A549 (cell line): ENCODE data around the gene VIPR2. TPM values are rescaled to one million over a fixed set of nuclear protein-coding genes. Genes with fewer than 3 reads are reported as not detected.

Experiments used
- ATAC-seq, 2 experiments: fragments of 200-7000 bp in 1 of 2; fragments of >200 bp in 1 of 2; cut with Nextera tagmentation in 1 of 2; cut with Tn5 transposase in 1 of 2; 3 replicates each; pipeline versions ENCODE4 v1.8.0 to v1.9.1; 2018 to 2020; ENCODE audit warnings: mild to moderate bottlenecking in 1 of 2, moderate library complexity in 1 of 2
- CTCF ChIA-PET: fragments of 300-600 bp; sonication (Branson Sonifier 250); formaldehyde crosslinking; extraction: SDS; loops from one replicate; lab custom pipeline; 2021; ENCODE audit warnings: antibody characterized with exemption, inconsistent platforms; lab: Yijun Ruan, JAX
- POLR2A ChIA-PET: fragments of 350-600 bp; formaldehyde crosslinking; extraction: SDS; loops from one replicate; lab custom pipeline; 2021; ENCODE audit warnings: antibody characterized with exemption, inconsistent platforms; lab: Yijun Ruan, JAX
- DNase-seq, 2 experiments: peaks; one replicate each; pipeline versions ENCODE4 v3.0.0 to v3.0.0-alpha.2; 2011 to 2016; ENCODE audit warnings: low read depth in 1 of 2, low spot score in 1 of 2
- FAIRE-seq: peaks from 2 replicates; lab custom pipeline; 2011; peaks lifted over from hg19 to GRCh38; lab: Jason Lieb, UNC
- H3K27ac ChIP-seq, 2 experiments: fragments of >200 bp; sonication (Bioruptor Twin); formaldehyde crosslinking; 3 replicates each; pipeline ENCODE4 v1.5.1; 2016 to 2017
- H3K4me1 ChIP-seq: fragments of >200 bp; sonication (Bioruptor Twin); formaldehyde crosslinking; 3 replicates; pipeline ENCODE4 v1.6.1; 2016
- H3K4me2 ChIP-seq: fragments of >200 bp; sonication (Bioruptor Twin); formaldehyde crosslinking; 3 replicates; pipeline ENCODE4 v1.6.1; 2016
- H3K4me3 ChIP-seq: fragments of >200 bp; sonication (Bioruptor Twin); formaldehyde crosslinking; 3 replicates; pipeline ENCODE4 v1.5.1; 2016
- H3K9me3 ChIP-seq: fragments of >200 bp; sonication (Bioruptor Twin); formaldehyde crosslinking; 3 replicates; pipeline ENCODE4 v1.6.1; 2016
- CBX2 ChIP-seq: fragments of 200-600 bp; sonication (generic); IDR thresholded peaks from 2 replicates; pipeline ENCODE4 v1.6.1; 2016; ENCODE audit warnings: low read depth, mild to moderate bottlenecking, borderline replicate concordance
- CBX8 ChIP-seq: fragments of 200-600 bp; sonication (generic); IDR thresholded peaks from 2 replicates; pipeline ENCODE4 v1.6.1; 2016
- CHD2 ChIP-seq: fragments of 150-350 bp; IDR thresholded peaks from 2 replicates; pipeline ENCODE4 v1.6.1; 2014; ENCODE audit warnings: low read length; ENCODE audit not compliant: partially characterized antibody
- EP300 ChIP-seq, 2 experiments: fragments of >200 bp; sonication (Bioruptor Twin); formaldehyde crosslinking; IDR thresholded peaks; 2 replicates in 1 of 2; 3 replicates in 1 of 2; pipeline ENCODE4 v1.6.1; 2016 to 2017
- ESRRA ChIP-seq: fragments of 150-350 bp; IDR thresholded peaks from 2 replicates; pipeline ENCODE4 v1.6.1; 2014; ENCODE audit warnings: mild to moderate bottlenecking, low read length, borderline replicate concordance
- FOSB ChIP-seq: fragments of 250-450 bp; sonication (Bioruptor Pico); IDR thresholded peaks from 2 replicates; pipeline ENCODE4 v1.5.0; 2020; ENCODE audit warnings: mild to moderate bottlenecking, moderate library complexity
- GATA3 ChIP-seq: IDR thresholded peaks from 2 replicates; pipeline ENCODE4 v1.6.1; 2012; ENCODE audit warnings: borderline replicate concordance
- HEYL ChIP-seq: fragments of 250-450 bp; sonication (Bioruptor Pico); IDR thresholded peaks from 2 replicates; pipeline ENCODE4 v1.8.0; 2021; ENCODE audit warnings: mild to moderate bottlenecking, moderate library complexity
- HOXB5 ChIP-seq: fragments of 250-450 bp; sonication (Bioruptor Pico); IDR thresholded peaks from 2 replicates; pipeline ENCODE4 v1.5.0; 2020; ENCODE audit warnings: mild to moderate bottlenecking, moderate library complexity
- JUN ChIP-seq, 2 experiments: fragments of >200 bp; sonication (Bioruptor Twin); formaldehyde crosslinking; IDR thresholded peaks; 2 replicates in 1 of 2; 3 replicates in 1 of 2; pipeline ENCODE4 v1.6.1; 2016 to 2017
- JUNB ChIP-seq: fragments of >200 bp; sonication (Bioruptor Twin); formaldehyde crosslinking; IDR thresholded peaks from 2 replicates; pipeline ENCODE4 v1.6.1; 2016
- MAFK ChIP-seq: fragments of 450-650 bp; IDR thresholded peaks from 2 replicates; pipeline ENCODE4 v1.6.1; 2014; ENCODE audit not compliant: partially characterized antibody
- MAZ ChIP-seq: fragments of 150-350 bp; IDR thresholded peaks from 2 replicates; pipeline ENCODE4 v1.6.1; 2014; ENCODE audit warnings: antibody characterized with exemption, low read depth, low read length, borderline replicate concordance
- MYC ChIP-seq: IDR thresholded peaks from 2 replicates; pipeline ENCODE4 v1.6.1; 2012; ENCODE audit warnings: mild to moderate bottlenecking, inconsistent platforms, low read length, improper control_type of control experiment, borderline replicate concordance
- NR3C1 ChIP-seq: fragments of >200 bp; sonication (Bioruptor Twin); formaldehyde crosslinking; IDR thresholded peaks from 3 replicates; pipeline ENCODE4 v1.6.1; 2017
- PHF8 ChIP-seq: fragments of 200-600 bp; sonication (generic); IDR thresholded peaks from 2 replicates; pipeline ENCODE4 v1.6.1; 2016; ENCODE audit warnings: low read depth, mild to moderate bottlenecking, antibody characterized with exemption, moderate library complexity, borderline replicate concordance
- POLR2A ChIP-seq: IDR thresholded peaks from 2 replicates; pipeline ENCODE4 v1.6.1; 2012; ENCODE audit warnings: mild to moderate bottlenecking, low read length
- POLR2AphosphoS2 ChIP-seq: conservative IDR thresholded peaks from 2 replicates; pipeline ENCODE4 v1.6.1; 2012; ENCODE audit warnings: low read length, improper control_type of control experiment, inconsistent platforms
- RAD21 ChIP-seq, 2 experiments: fragments of >200 bp in 1 of 2; sonication (Bioruptor Twin) in 1 of 2; formaldehyde crosslinking in 1 of 2; IDR thresholded peaks in 1 of 2; conservative IDR thresholded peaks in 1 of 2; 2 replicates in 1 of 2; 3 replicates in 1 of 2; pipeline ENCODE4 v1.6.1; 2012 to 2018; ENCODE audit warnings: inconsistent platforms in 1 of 2
- RARB ChIP-seq: fragments of 250-450 bp; sonication (Bioruptor Pico); IDR thresholded peaks from 2 replicates; pipeline ENCODE4 v1.8.0; 2021; ENCODE audit warnings: mild to moderate bottlenecking, moderate library complexity
- RFX5 ChIP-seq: fragments of 450-650 bp; IDR thresholded peaks from 2 replicates; pipeline ENCODE4 v1.7.1; 2014; ENCODE audit warnings: antibody characterized with exemption, mild to moderate bottlenecking, moderate library complexity
- RNF2 ChIP-seq: fragments of 200-600 bp; sonication (generic); IDR thresholded peaks from 2 replicates; pipeline ENCODE4 v1.6.1; 2016; ENCODE audit warnings: low read depth, mild to moderate bottlenecking, antibody characterized with exemption, moderate library complexity, borderline replicate concordance
- SMC3 ChIP-seq: fragments of >200 bp; sonication (Bioruptor Twin); formaldehyde crosslinking; IDR thresholded peaks from 3 replicates; pipeline ENCODE4 v1.6.1; 2018; ENCODE audit warnings: inconsistent platforms
- SREBF2 ChIP-seq: fragments of 450-650 bp; IDR thresholded peaks from 2 replicates; pipeline ENCODE4 v1.6.1; 2014; ENCODE audit warnings: mild to moderate bottlenecking, moderate library complexity
- ZC3H11A ChIP-seq: fragments of 450-650 bp; IDR thresholded peaks from 2 replicates; pipeline ENCODE4 v1.6.1; 2014; ENCODE audit warnings: antibody characterized with exemption, mild to moderate bottlenecking
- WGBS: methylation state at CpG from one replicate; pipeline ENCODE4 v1.1.6; 2017; ENCODE audit errors: missing lambda C conversion rate; 5-methylcytosine and 5-hydroxymethylcytosine counted together
- polyA plus RNA-seq, 4 experiments: library from polyadenylated mRNA; depleted of rRNA in 3 of 4; stranded (reverse); fragments of >200 nt; fragmentation: RNase III in 1 of 4; extraction: RNeasy Plus Mini Kit Qiagen cat#74134 plus additional on column Dnase treatment in 1 of 4; gene quantifications; 2 replicates in 3 of 4; 3 replicates in 1 of 4; pipeline ENCODE4 v1.2.3, GENCODE V29; 2011 to 2017
- TF ChIP-seq, protein P1 (sequence below): fragments of 200-600 bp; sonication (generic); IDR thresholded peaks from 2 replicates; pipeline ENCODE4 v1.6.1; 2016; ENCODE audit warnings: antibody characterized with exemption, mild to moderate bottlenecking, moderate library complexity
- TF ChIP-seq, protein P2 (sequence below): fragments of >200 bp; sonication (Bioruptor Twin); formaldehyde crosslinking; IDR thresholded peaks from 2 replicates; pipeline ENCODE4 v1.6.1; 2016
- TF ChIP-seq, protein P3 (sequence below): fragments of 250-450 bp; sonication (Bioruptor Pico); IDR thresholded peaks from 2 replicates; pipeline ENCODE4 v1.5.0; 2021; ENCODE audit warnings: mild to moderate bottlenecking, moderate library complexity, borderline replicate concordance
- TF ChIP-seq, protein P4 (sequence below): IDR thresholded peaks from 2 replicates; pipeline ENCODE4 v1.6.1; 2012

VIPR2 gene
- polyA plus RNA-seq, 2 of the 4 experiments (the other 2 are of a cell fraction) = not detected

DNA sequence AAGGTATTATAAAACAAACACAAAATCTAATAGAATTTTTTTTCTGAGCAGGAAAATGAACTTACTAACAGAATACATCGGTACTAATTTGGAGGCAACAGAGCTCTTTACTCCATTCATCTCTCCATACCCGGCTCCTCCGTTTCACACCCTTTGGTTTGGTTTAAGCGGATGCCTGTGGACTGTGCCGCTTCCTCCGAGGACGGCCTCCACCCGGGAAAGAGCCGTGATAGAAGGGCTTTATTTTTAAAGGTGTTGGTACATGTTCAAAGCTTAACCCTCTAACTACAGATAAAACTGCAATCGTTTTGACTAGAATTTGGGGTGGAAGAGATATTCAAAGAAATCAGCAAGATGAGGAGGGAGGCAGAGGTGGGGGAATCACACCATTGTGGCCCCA, 1.9 kb downstream of the VIPR2 start:
- no peak for FAIRE-seq
- DNase-seq = no peak
- ChIA-PET CTCF (interaction anchor here (0.6 to 0.8 kb wide), 2 partner anchors 447 to 1754 kb away, joined by 3 read pairs; no protein-coding TSS in a partner anchor), POLR2A (no interaction called here)
- Histone ChIP-seq H3K27ac (no peak overlapping the region), H3K9me3 (no peaks in the 10 kb centered on the region), H3K4me1 (no peaks in the 10 kb centered on the region), H3K4me3 (no peak overlapping the region), H3K4me2 (no peak overlapping the region)
- no peak for TF ChIP-seq ZC3H11A
- TF ChIP-seq ESRRA = no peak
- TF ChIP-seq RNF2 = no peak
- TF ChIP-seq, protein P1, sequence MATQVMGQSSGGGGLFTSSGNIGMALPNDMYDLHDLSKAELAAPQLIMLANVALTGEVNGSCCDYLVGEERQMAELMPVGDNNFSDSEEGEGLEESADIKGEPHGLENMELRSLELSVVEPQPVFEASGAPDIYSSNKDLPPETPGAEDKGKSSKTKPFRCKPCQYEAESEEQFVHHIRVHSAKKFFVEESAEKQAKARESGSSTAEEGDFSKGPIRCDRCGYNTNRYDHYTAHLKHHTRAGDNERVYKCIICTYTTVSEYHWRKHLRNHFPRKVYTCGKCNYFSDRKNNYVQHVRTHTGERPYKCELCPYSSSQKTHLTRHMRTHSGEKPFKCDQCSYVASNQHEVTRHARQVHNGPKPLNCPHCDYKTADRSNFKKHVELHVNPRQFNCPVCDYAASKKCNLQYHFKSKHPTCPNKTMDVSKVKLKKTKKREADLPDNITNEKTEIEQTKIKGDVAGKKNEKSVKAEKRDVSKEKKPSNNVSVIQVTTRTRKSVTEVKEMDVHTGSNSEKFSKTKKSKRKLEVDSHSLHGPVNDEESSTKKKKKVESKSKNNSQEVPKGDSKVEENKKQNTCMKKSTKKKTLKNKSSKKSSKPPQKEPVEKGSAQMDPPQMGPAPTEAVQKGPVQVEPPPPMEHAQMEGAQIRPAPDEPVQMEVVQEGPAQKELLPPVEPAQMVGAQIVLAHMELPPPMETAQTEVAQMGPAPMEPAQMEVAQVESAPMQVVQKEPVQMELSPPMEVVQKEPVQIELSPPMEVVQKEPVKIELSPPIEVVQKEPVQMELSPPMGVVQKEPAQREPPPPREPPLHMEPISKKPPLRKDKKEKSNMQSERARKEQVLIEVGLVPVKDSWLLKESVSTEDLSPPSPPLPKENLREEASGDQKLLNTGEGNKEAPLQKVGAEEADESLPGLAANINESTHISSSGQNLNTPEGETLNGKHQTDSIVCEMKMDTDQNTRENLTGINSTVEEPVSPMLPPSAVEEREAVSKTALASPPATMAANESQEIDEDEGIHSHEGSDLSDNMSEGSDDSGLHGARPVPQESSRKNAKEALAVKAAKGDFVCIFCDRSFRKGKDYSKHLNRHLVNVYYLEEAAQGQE = no peak
- no peak for TF ChIP-seq SREBF2
- TF ChIP-seq RARB = no peak
- TF ChIP-seq POLR2A = no peak
- TF ChIP-seq CBX2 = no peak
- TF ChIP-seq POLR2AphosphoS2 = no peak
- TF ChIP-seq CHD2 = no peak
- no peak for TF ChIP-seq JUN (IDR thresholded peaks at IDR 0.05)
- ATAC-seq = no peak
- 82% methylated on average over 10 of the region's 10 CpGs for WGBS

DNA sequence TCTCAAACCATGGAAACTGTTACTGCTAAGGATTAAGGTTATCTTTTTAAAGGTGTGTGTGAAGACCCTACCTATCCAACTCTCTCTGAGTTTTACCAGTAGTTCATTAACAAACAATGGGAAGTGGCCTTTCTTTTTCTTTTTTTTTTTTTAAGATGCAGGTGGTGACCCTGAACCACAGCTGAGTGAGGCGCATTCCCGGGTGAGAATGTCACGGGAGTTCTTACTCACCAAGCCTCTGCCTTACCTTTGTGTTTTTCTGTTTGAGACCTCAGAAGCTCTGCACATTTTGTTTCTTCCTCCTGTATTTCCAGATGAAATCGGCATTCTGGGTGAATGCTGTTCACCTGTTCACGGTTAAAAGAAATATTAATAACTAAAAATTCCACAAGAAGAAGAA, 2.5 kb downstream of the VIPR2 start:
- POLR2A ChIA-PET = no interaction called here
- no peak for ATAC-seq
- no peak overlapping the region for H3K4me3 ChIP-seq
- no peak for DNase-seq
- no peak overlapping the region for H3K4me2 ChIP-seq
- H3K4me1 ChIP-seq = no peaks in the 10 kb centered on the region
- CTCF ChIA-PET = interaction anchor here (0.8 kb wide), 1 partner anchor 446 kb away, joined by 3 read pairs; no protein-coding TSS in a partner anchor
- whole genome bisulfite sequencing = 72% methylated on average over 5 of the region's 5 CpGs
- no peak for TF ChIP-seq NR3C1
- TF ChIP-seq, protein P2, sequence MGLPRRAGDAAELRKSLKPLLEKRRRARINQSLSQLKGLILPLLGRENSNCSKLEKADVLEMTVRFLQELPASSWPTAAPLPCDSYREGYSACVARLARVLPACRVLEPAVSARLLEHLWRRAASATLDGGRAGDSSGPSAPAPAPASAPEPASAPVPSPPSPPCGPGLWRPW = no peak
- no peak for TF ChIP-seq RAD21 (conservative IDR thresholded peaks at IDR 0.05 in 1 of 2, IDR thresholded peaks at IDR 0.05 in 1 of 2)
- TF ChIP-seq MYC = no peak
- no peak for TF ChIP-seq MAFK
- TF ChIP-seq, protein P3, sequence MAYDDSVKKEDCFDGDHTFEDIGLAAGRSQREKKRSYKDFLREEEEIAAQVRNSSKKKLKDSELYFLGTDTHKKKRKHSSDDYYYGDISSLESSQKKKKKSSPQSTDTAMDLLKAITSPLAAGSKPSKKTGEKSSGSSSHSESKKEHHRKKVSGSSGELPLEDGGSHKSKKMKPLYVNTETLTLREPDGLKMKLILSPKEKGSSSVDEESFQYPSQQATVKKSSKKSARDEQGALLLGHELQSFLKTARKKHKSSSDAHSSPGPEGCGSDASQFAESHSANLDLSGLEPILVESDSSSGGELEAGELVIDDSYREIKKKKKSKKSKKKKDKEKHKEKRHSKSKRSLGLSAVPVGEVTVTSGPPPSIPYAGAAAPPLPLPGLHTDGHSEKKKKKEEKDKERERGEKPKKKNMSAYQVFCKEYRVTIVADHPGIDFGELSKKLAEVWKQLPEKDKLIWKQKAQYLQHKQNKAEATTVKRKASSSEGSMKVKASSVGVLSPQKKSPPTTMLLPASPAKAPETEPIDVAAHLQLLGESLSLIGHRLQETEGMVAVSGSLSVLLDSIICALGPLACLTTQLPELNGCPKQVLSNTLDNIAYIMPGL (CRISPR knock-in tag) = no peak
- TF ChIP-seq, protein P4, sequence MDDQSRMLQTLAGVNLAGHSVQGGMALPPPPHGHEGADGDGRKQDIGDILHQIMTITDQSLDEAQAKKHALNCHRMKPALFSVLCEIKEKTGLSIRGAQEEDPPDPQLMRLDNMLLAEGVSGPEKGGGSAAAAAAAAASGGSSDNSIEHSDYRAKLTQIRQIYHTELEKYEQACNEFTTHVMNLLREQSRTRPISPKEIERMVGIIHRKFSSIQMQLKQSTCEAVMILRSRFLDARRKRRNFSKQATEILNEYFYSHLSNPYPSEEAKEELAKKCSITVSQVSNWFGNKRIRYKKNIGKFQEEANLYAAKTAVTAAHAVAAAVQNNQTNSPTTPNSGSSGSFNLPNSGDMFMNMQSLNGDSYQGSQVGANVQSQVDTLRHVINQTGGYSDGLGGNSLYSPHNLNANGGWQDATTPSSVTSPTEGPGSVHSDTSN = no peak
- TF ChIP-seq HOXB5 = no peak
- no peak for TF ChIP-seq JUNB
- no peak for TF ChIP-seq CBX8
- no peak for TF ChIP-seq HEYL (CRISPR knock-in tag)
- no peak for TF ChIP-seq PHF8
- TF ChIP-seq SMC3 = no peak
- TF ChIP-seq RFX5 = no peak
- TF ChIP-seq FOSB (CRISPR knock-in tag) = no peak
- no peak for TF ChIP-seq EP300 (IDR thresholded peaks at IDR 0.05)
- TF ChIP-seq MAZ = no peak
- no peak for TF ChIP-seq GATA3
- FAIRE-seq = no peak
- no peaks in the 10 kb centered on the region for H3K9me3 ChIP-seq
- H3K27ac ChIP-seq = no peak overlapping the region
